ENCODE results near the gene UGDH. TPM values are rescaled to one million over a fixed set of nuclear protein-coding genes. Genes with fewer than 3 reads are reported as not detected.
"Not testable (repeated sequence)": the region's sequence is repeated elsewhere in the genome, so short reads cannot be mapped to it uniquely, and the experiment has no call there.

UGDH gene
- total RNA-seq, 1 donor from 2014 or later, result 58.1 TPM

GRCh38 chr4:39494354-39494753, 32.9 kb downstream of the UGDH start:
- DNase-seq, result no peak

GRCh38 chr4:39490322-39490721, 36.9 kb downstream of the UGDH start:
- DNase-seq, result no peak

GRCh38 chr4:39486221-39486804, 40.9 kb downstream of the UGDH start:
- DNase-seq, result no peak

GRCh38 chr4:39484582-39485272, 42.5 kb downstream of the UGDH start:
- DNase-seq, result no peak

- DNase-seq, result no peak
These were observed 46.1 kb downstream of the UGDH start for GRCh38 chr4:39480902-39481695.

GRCh38 chr4:39480251-39480650, 47.0 kb downstream of the UGDH start:
- no peak for DNase-seq

- no peak for DNase-seq
These were observed 50.9 kb downstream of the UGDH start for GRCh38 chr4:39476187-39476895.

- no peak for DNase-seq
These were observed 54.8 kb downstream of the UGDH start for GRCh38 chr4:39472396-39472795.

GRCh38 chr4:39470402-39470801, 56.8 kb downstream of the UGDH start:
- DNase-seq, result no peak

GRCh38 chr4:39469429-39470077, 57.7 kb downstream of the UGDH start:
- DNase-seq, result peak; percentile 84

- DNase-seq, result no peak
These were observed 59.8 kb downstream of the UGDH start for GRCh38 chr4:39467464-39467863.

GRCh38 chr4:39466747-39467146, 60.5 kb downstream of the UGDH start:
- DNase-seq, result no peak

GRCh38 chr4:39464886-39465501, 62.2 kb downstream of the UGDH start:
- DNase-seq, result peak; percentile 39

GRCh38 chr4:39458505-39459300, 68.5 kb downstream of the UGDH start, which contains the start of the genes LIAS and RPL9:
LIAS (plus strand) TSS chr4:39459056; CDS start chr4:39459118, 62 bp downstream.
RPL9 (minus strand) TSS chr4:39458922; CDS start chr4:39458439, 483 bp downstream.
- peak; percentile 99 for DNase-seq

GRCh38 chr4:39458161-39458504, 69.1 kb downstream of the UGDH start:
- not testable (repeated sequence) for DNase-seq

- DNase-seq, result no peak
These were observed 70.1 kb downstream of the UGDH start for GRCh38 chr4:39456946-39457763.

- DNase-seq, result no peak
These were observed 71.8 kb downstream of the UGDH start for GRCh38 chr4:39455486-39455885.

GRCh38 chr4:39453738-39454137, 73.5 kb downstream of the UGDH start:
- no peak for DNase-seq

- no peak for DNase-seq
These were observed 74.2 kb downstream of the UGDH start for GRCh38 chr4:39452860-39453587.

Data from tongue (tissue), 2 donors.